Activated naive CD8-positive, alpha-beta T cell (primary cell): ENCODE data around the gene ZKSCAN5.
A peak's percentile ranks its signal among the peaks of the same experiment; 100 is the strongest.

Experiments used
- H3K27ac Mint-ChIP-seq: one replicate; pipeline ENCODE4 v1.8.0; 2021; ENCODE audit warnings: mixed read lengths
- H3K27me3 Mint-ChIP-seq: one replicate; pipeline ENCODE4 v1.8.0; 2021; ENCODE audit warnings: mixed read lengths
- H3K36me3 Mint-ChIP-seq: one replicate; pipeline ENCODE4 v1.8.0; 2021; ENCODE audit warnings: mixed read lengths
- H3K4me1 Mint-ChIP-seq: one replicate; pipeline ENCODE4 v1.8.0; 2021; ENCODE audit warnings: low read depth, mixed read lengths
- H3K4me3 Mint-ChIP-seq: one replicate; pipeline ENCODE4 v1.8.0; 2021; ENCODE audit warnings: mild to moderate bottlenecking, mixed read lengths
- H3K9me3 Mint-ChIP-seq: one replicate; pipeline ENCODE4 v1.8.0; 2021; ENCODE audit warnings: low read depth, mixed read lengths

The ZKSCAN5 gene

GRCh38 chr7:99504603-99505323 is at the start of gene ZKSCAN5:
TSS of gene ZKSCAN5 (plus strand) at chr7:99504662. CDS start at chr7:99506045, 1,383 bp downstream.
- no peaks in the 10 kb centered on the region for H3K9me3 Mint-ChIP-seq
- peaks cover 3% of the 10 kb centered on the region for H3K36me3 Mint-ChIP-seq
- H3K4me1 Mint-ChIP-seq = peaks cover 26% of the 10 kb centered on the region
- H3K4me3 Mint-ChIP-seq = peak within 1 kb of the TSS; percentile 100
- peak within 1 kb of the TSS; percentile 100 for H3K27ac Mint-ChIP-seq
- no peaks in the 10 kb centered on the region for H3K27me3 Mint-ChIP-seq

DNA sequence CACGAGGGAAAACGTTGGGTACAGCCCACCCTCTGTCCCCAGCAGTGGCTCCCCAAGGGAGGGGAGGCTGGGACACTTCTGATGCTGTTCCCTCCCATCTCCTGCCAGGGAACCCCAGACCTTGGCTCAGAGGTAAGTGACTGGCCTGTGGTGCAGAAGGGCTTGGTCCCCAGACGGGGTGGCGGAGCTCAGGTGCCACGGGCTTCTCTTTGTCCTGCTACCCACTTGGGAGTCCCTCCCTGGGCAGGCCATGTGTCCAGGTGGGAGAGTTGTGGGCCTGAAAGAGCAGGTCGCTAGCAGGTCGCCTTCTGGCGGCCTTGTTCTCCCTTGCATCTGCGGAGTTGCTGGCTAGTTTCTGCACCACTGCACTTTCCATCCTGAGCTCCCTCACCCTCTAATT is 48.6 kb upstream of the ZKSCAN5 start:
- H3K27me3 Mint-ChIP-seq = no peaks in the 10 kb centered on the region
- H3K4me3 Mint-ChIP-seq = no peak overlapping the region
- H3K9me3 Mint-ChIP-seq = no peaks in the 10 kb centered on the region
- H3K4me1 Mint-ChIP-seq = peaks cover 12% of the 10 kb centered on the region
- peaks cover 7% of the 10 kb centered on the region for H3K36me3 Mint-ChIP-seq
- H3K27ac Mint-ChIP-seq = no peak overlapping the region

- Mint-ChIP-seq H3K4me3 (no peak overlapping the region), H3K4me1 (peaks cover 14% of the 10 kb centered on the region), H3K9me3 (no peaks in the 10 kb centered on the region), H3K36me3 (peaks cover 7% of the 10 kb centered on the region), H3K27ac (no peak overlapping the region), H3K27me3 (no peaks in the 10 kb centered on the region)
Observed at GRCh38 chr7:99456288-99456687, 48.2 kb upstream of the ZKSCAN5 start.

DNA sequence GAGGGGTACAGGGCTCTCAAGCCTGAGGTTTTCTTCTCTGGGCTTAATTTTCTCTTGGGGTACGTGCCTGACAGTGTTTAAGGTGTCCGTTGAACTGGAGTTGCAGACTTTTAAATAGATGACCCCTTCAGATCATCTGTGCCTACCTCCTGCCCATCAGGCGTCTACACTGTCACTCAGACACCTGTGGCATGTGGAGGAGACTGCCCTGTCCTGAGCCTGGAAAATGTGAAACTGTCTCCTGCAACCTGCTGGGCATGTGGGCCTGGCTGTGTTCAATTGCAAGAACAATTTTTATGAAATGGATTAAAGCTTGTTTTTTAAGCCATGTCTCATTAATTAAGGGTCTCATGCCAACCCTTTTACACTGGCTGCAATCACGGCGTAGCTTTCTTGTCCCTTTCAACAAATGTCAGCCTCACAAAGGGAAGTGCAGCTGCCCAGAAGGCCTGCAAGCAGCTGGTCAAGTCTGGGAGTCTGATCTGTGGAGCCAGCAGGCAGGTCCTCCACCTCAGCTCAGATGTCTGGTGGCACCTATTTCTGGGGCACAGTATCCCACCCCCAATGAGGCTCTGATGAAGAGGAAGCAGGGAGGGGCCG is 47.3 kb upstream of the ZKSCAN5 start:
- Mint-ChIP-seq H3K9me3 (no peaks in the 10 kb centered on the region), H3K4me1 (peaks cover 15% of the 10 kb centered on the region), H3K4me3 (no peak overlapping the region), H3K36me3 (peaks cover 7% of the 10 kb centered on the region), H3K27ac (no peak overlapping the region), H3K27me3 (no peaks in the 10 kb centered on the region)

GRCh38 chr7:99457650-99458493 is 46.6 kb upstream of the ZKSCAN5 start:
- no peak overlapping the region for H3K4me3 Mint-ChIP-seq
- peaks cover 19% of the 10 kb centered on the region for H3K4me1 Mint-ChIP-seq
- peaks cover 7% of the 10 kb centered on the region for H3K36me3 Mint-ChIP-seq
- H3K27ac Mint-ChIP-seq = no peak overlapping the region
- H3K9me3 Mint-ChIP-seq = no peaks in the 10 kb centered on the region
- no peaks in the 10 kb centered on the region for H3K27me3 Mint-ChIP-seq

- Mint-ChIP-seq H3K27me3 (no peaks in the 10 kb centered on the region), H3K36me3 (peaks cover 11% of the 10 kb centered on the region), H3K27ac (no peak overlapping the region), H3K4me3 (no peak overlapping the region), H3K9me3 (no peaks in the 10 kb centered on the region), H3K4me1 (peaks cover 27% of the 10 kb centered on the region)
Observed at GRCh38 chr7:99459087-99459486, 45.4 kb upstream of the ZKSCAN5 start.

DNA sequence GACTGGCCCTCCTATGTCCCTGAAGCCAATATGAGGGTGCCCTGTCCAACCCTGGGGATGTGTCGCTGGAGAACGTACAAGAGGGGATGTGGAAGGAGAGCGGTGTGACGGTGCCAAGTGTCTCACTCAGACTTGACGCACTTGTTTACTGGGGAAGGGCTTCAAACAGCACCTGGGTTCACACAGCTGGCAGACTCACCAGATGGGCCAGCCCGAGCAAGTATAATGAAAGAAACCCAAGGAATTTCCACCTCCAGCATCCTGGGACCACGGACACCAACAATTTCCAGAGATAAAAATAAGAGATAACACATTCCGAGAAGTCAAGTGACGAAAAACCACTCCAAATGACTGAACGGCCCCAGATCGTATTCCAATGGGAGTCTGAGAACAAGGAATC is 43.8 kb upstream of the ZKSCAN5 start:
- Mint-ChIP-seq H3K9me3 (no peaks in the 10 kb centered on the region), H3K27me3 (no peaks in the 10 kb centered on the region), H3K4me3 (no peak overlapping the region), H3K4me1 (peaks cover 37% of the 10 kb centered on the region), H3K27ac (peak overlapping the region; percentile 10), H3K36me3 (peaks cover 15% of the 10 kb centered on the region)

DNA sequence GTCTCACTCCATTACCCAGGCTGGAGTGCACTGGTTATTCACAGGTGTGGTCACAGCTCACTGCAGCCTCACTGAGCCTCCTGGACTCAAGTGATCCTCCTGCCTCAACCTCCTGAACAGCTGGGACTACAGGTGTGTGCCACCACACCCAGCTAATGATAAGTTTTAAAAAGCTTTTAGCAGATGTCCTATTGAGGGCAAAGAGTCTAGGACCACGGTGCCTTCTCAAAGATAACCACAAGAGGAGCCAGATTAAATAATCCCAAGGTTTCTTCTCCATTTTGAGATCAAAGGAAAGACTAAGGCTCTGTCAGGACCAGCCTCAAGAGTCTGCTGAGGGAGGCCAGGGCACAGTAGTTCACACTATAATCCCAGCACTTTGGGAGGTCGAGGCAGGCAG is 43.2 kb upstream of the ZKSCAN5 start:
- Mint-ChIP-seq H3K4me1 (peaks cover 41% of the 10 kb centered on the region), H3K4me3 (no peak overlapping the region), H3K36me3 (peaks cover 15% of the 10 kb centered on the region), H3K9me3 (no peaks in the 10 kb centered on the region), H3K27me3 (no peaks in the 10 kb centered on the region), H3K27ac (no peak overlapping the region)

- no peaks in the 10 kb centered on the region for H3K27me3 Mint-ChIP-seq
- no peaks in the 10 kb centered on the region for H3K9me3 Mint-ChIP-seq
- peak overlapping the region; percentile 97 for H3K4me3 Mint-ChIP-seq
- H3K36me3 Mint-ChIP-seq = peaks cover 11% of the 10 kb centered on the region
- peaks cover 33% of the 10 kb centered on the region for H3K4me1 Mint-ChIP-seq
- H3K27ac Mint-ChIP-seq = peak overlapping the region; percentile 92
Observed at GRCh38 chr7:99465421-99465768, 39.1 kb upstream of the ZKSCAN5 start.

- H3K4me1 Mint-ChIP-seq = peaks cover 33% of the 10 kb centered on the region
- H3K27ac Mint-ChIP-seq = no peak overlapping the region
- H3K9me3 Mint-ChIP-seq = no peaks in the 10 kb centered on the region
- no peak overlapping the region for H3K4me3 Mint-ChIP-seq
- H3K27me3 Mint-ChIP-seq = no peaks in the 10 kb centered on the region
- peaks cover 11% of the 10 kb centered on the region for H3K36me3 Mint-ChIP-seq
Observed at GRCh38 chr7:99468336-99468918, 36.0 kb upstream of the ZKSCAN5 start.

DNA sequence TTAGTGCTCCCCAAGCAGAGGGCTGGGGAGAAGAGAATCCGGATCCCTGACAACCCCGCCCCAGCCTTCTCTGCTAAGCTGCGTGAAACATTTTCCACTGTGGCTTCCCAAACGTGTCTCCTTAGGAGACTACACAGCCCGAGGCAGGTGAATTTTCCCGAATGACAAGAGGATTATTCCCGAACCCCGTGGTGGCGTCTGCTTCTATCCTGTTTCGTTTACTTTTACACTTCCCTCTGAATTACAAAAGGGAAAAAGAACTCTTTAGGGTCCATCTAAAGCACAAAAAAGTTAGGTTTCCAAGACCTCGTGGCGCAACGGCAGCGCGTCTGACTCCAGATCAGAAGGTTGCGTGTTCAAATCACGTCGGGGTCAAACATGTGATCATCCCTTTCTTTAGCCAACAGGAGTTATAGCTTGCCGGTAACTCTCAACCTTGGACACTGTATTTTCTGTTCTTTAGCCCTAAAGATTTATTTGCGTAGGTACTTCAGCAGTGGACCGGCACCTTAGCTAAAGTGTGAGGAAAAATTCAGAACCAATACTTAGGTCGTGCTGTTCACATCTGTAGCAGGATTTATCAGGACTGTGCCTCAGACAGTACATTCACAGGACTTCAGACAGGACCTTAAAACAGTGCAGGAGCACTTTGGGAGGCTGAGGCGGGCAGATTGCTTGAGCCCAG is 34.9 kb upstream of the ZKSCAN5 start:
- no peak overlapping the region for H3K4me3 Mint-ChIP-seq
- H3K27ac Mint-ChIP-seq = no peak overlapping the region
- peaks cover 6% of the 10 kb centered on the region for H3K36me3 Mint-ChIP-seq

GRCh38 chr7:99472561-99473314 is 31.7 kb upstream of the ZKSCAN5 start, which contains the start of gene ZNF789:
TSS of gene ZNF789 (plus strand) at chr7:99472890. CDS start at chr7:99476457, 3,567 bp downstream.
- Mint-ChIP-seq H3K9me3 (no peaks in the 10 kb centered on the region), H3K4me3 (peak within 1 kb of the TSS; percentile 100), H3K4me1 (peaks cover 24% of the 10 kb centered on the region), H3K27me3 (no peaks in the 10 kb centered on the region), H3K36me3 (peaks cover 5% of the 10 kb centered on the region), H3K27ac (peak within 1 kb of the TSS; percentile 95)

More for the DNA sequence above, 34.9 kb upstream of the ZKSCAN5 start:
- Mint-ChIP-seq H3K9me3 (no peaks in the 10 kb centered on the region), H3K27me3 (no peaks in the 10 kb centered on the region), H3K4me1 (peaks cover 28% of the 10 kb centered on the region)

DNA sequence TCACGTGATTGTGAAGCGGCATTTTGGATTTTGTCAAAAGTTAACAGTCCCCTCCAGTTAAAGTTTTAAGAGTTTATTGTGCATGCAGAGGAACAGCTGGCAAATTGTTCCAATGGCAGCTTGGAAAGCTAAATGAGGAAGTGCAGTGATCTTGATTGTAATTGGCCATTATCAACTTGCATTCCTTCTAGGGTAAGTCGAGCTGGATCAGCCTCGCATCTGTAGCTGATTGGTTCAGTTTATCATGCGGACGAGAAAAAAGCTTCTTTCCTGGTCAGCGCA is 31.2 kb upstream of the ZKSCAN5 start:
- H3K9me3 Mint-ChIP-seq = no peaks in the 10 kb centered on the region
- H3K4me3 Mint-ChIP-seq = peak overlapping the region; percentile 100
- no peaks in the 10 kb centered on the region for H3K27me3 Mint-ChIP-seq
- H3K27ac Mint-ChIP-seq = peak overlapping the region; percentile 95
- peaks cover 29% of the 10 kb centered on the region for H3K4me1 Mint-ChIP-seq
- peaks cover 5% of the 10 kb centered on the region for H3K36me3 Mint-ChIP-seq

GRCh38 chr7:99476107-99476506 is 28.4 kb upstream of the ZKSCAN5 start:
- H3K27me3 Mint-ChIP-seq = no peaks in the 10 kb centered on the region
- peaks cover 36% of the 10 kb centered on the region for H3K4me1 Mint-ChIP-seq
- H3K9me3 Mint-ChIP-seq = no peaks in the 10 kb centered on the region
- no peak overlapping the region for H3K4me3 Mint-ChIP-seq
- H3K36me3 Mint-ChIP-seq = peaks cover 5% of the 10 kb centered on the region
- no peak overlapping the region for H3K27ac Mint-ChIP-seq
